ENCODE results near the gene MAN1C1. TPM values are rescaled to one million over a fixed set of nuclear protein-coding genes. Genes with fewer than 3 reads are reported as not detected.

The MAN1C1 gene
- total RNA-seq, 1 experiment from 2014 or later: 9.3 TPM

DNA sequence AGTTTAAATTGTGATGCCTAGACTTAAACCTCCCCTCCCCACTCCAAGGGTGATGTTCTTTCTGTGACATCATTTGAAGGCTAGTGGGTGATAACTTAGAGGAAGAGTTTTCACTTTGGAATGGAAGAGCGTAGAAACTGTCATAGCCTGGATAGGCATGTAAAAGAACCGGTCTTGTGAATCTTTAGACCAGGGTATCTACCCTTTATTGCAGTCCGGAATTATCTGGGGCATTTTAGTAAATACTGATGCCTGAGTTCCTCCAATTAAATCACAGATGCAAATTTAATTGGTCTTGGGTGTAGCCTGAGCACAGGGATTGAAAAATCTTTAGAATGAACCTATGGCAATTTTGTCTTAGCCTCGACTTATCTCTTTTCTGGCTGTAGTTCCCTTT is 24.7 kb downstream of the MAN1C1 start:
- no peak overlapping the region for H3K4me3 Mint-ChIP-seq
- H2BK5ac ChIP-seq (ENCODE audit: insufficient read length, low read length): no peak overlapping the region
- no peak overlapping the region for H2BK12ac ChIP-seq (ENCODE audit: insufficient read length, low read depth, low read length)
- H3K18ac ChIP-seq (ENCODE audit: insufficient read length, low read depth, low read length): no peak overlapping the region
- H4K8ac ChIP-seq (replicated peaks; ENCODE audit: insufficient read length, low read depth, low read length): no peak overlapping the region
- no peak overlapping the region for H3K27ac Mint-ChIP-seq
- no peak overlapping the region for H2AFZ ChIP-seq (ENCODE audit: low read length)
- no peak overlapping the region for H2AK5ac ChIP-seq (ENCODE audit: insufficient read length, low read length)
- H3K27me3 ChIP-seq (ENCODE audit: insufficient read depth, low read length): no peaks in the 10 kb centered on the region
- H3K23ac ChIP-seq (ENCODE audit: insufficient read length, low read depth, low read length): no peak overlapping the region
- no CpG with 5 or more reads among the region's 4 CpGs for WGBS (ENCODE audit: extremely low coverage, insufficient read length, low lambda C conversion rate)
- DNase-seq: no peak
- no peak overlapping the region for H3K4me2 ChIP-seq (ENCODE audit: insufficient read depth, insufficient read length, low read length)
- H3K23me2 ChIP-seq (ENCODE audit: insufficient read length, low read depth, low read length, poor library complexity, severe bottlenecking): no peaks in the 10 kb centered on the region
- no peak overlapping the region for H4K91ac ChIP-seq (ENCODE audit: insufficient read length, low read depth, low read length)
- no peak overlapping the region for H4K5ac ChIP-seq (ENCODE audit: insufficient read length, low read depth, low read length)
- no peak overlapping the region for H3K27ac ChIP-seq (ENCODE audit: insufficient read length, low read depth, low read length)
- H3K4me1 ChIP-seq (ENCODE audit: insufficient read depth, low read length): no peaks in the 10 kb centered on the region
- H3K36me3 Mint-ChIP-seq (ENCODE audit: insufficient read depth in 1 of 3, low read depth in 3 of 3): peaks cover 2 to 7% (median 3%) of the 10 kb centered on the region in 3 experiments; a peak in 5 of 7 replicates
- no peak overlapping the region for H2BK15ac ChIP-seq (ENCODE audit: low read depth, low read length)
- peaks cover 32% of the 10 kb centered on the region for H3K27me3 Mint-ChIP-seq (ENCODE audit: low read depth)
- TF ChIP-seq, protein P1, sequence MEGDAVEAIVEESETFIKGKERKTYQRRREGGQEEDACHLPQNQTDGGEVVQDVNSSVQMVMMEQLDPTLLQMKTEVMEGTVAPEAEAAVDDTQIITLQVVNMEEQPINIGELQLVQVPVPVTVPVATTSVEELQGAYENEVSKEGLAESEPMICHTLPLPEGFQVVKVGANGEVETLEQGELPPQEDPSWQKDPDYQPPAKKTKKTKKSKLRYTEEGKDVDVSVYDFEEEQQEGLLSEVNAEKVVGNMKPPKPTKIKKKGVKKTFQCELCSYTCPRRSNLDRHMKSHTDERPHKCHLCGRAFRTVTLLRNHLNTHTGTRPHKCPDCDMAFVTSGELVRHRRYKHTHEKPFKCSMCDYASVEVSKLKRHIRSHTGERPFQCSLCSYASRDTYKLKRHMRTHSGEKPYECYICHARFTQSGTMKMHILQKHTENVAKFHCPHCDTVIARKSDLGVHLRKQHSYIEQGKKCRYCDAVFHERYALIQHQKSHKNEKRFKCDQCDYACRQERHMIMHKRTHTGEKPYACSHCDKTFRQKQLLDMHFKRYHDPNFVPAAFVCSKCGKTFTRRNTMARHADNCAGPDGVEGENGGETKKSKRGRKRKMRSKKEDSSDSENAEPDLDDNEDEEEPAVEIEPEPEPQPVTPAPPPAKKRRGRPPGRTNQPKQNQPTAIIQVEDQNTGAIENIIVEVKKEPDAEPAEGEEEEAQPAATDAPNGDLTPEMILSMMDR (conservative IDR thresholded peaks at IDR 0.05): no peak
- H3K9me3 ChIP-seq (ENCODE audit: control insufficient read depth, low read depth, low read length): no peaks in the 10 kb centered on the region
- H3K79me1 ChIP-seq (ENCODE audit: insufficient read depth, low read depth, low read length, poor library complexity, severe bottlenecking): no peaks in the 10 kb centered on the region
- H3K9me3 Mint-ChIP-seq: peaks cover 3 to 7% of the 10 kb centered on the region in 2 experiments; a peak in 3 of 5 replicates
- no peak overlapping the region for H3K9ac ChIP-seq (ENCODE audit: extremely low read depth, insufficient read length, low read length)
- no peak overlapping the region for H2BK120ac ChIP-seq (ENCODE audit: low read depth, low read length, poor library complexity, severe bottlenecking)
- no peak overlapping the region for H3K56ac ChIP-seq (ENCODE audit: insufficient read length, low read depth, low read length)
- peaks cover 10 to 18% of the 10 kb centered on the region in 2 experiments for H3K4me1 Mint-ChIP-seq
- no peaks in the 10 kb centered on the region for H4K20me1 ChIP-seq (ENCODE audit: control insufficient read depth, insufficient read depth, insufficient read length)
- no peak overlapping the region for H3T11ph ChIP-seq (ENCODE audit: low read length)
- H3K79me2 ChIP-seq (ENCODE audit: insufficient read depth, low read length): no peaks in the 10 kb centered on the region
- no peak overlapping the region for H2BK20ac ChIP-seq (ENCODE audit: low read depth, low read length, poor library complexity, severe bottlenecking)
- H3K4ac ChIP-seq (ENCODE audit: low read depth, low read length): no peak overlapping the region
- H3K14ac ChIP-seq (ENCODE audit: insufficient read depth, low read length): no peak overlapping the region
